Tibial nerve (tissue), 4 donors: ENCODE data around the gene CCDC150.

Experiments used
- CTCF ChIP-seq, 5 experiments: fragments of 200-600 bp in 3 of 5; fragments of 450-650 bp in 2 of 5; sonication (generic) in 3 of 5; IDR thresholded peaks; one replicate each; pipeline ENCODE4 v1.5.1; 2016 to 2019; ENCODE audit warnings: antibody characterized with exemption in 5 of 5, mild to moderate bottlenecking in 3 of 5, moderate library complexity in 2 of 5
- EP300 ChIP-seq, 2 donors: sonication (generic); formaldehyde crosslinking; IDR thresholded peaks; one replicate each; pipeline ENCODE4 v1.6.1; 2017; ENCODE audit warnings: antibody characterized with exemption in 2 of 2, mild to moderate bottlenecking in 1 of 2

GRCh38 chr2:196618661-196619060 lies 20.9 kb upstream of the CCDC150 start:
- TF ChIP-seq CTCF (IDR thresholded peaks at IDR 0.05) (no peak), EP300 (IDR thresholded peaks at IDR 0.05) (no peak)
